HFFc6 (cell line): ENCODE data around the gene AP3D1. TPM values are rescaled to one million over a fixed set of nuclear protein-coding genes. Genes with fewer than 3 reads are reported as not detected.

ENCODE experiments used
- DNase-seq: peaks from one replicate; pipeline ENCODE4 v3.0.0-alpha.2; 2018
- H3K27ac Mint-ChIP-seq: 2 replicates; pipeline ENCODE4 v1.8.0; 2020; ENCODE audit warnings: mild to moderate bottlenecking, mixed read lengths
- H3K27me3 Mint-ChIP-seq: 2 replicates; pipeline ENCODE4 v1.8.0; 2021; ENCODE audit warnings: mild to moderate bottlenecking, moderate library complexity, mixed read lengths; ENCODE audit not compliant: insufficient read depth
- H3K36me3 Mint-ChIP-seq: 2 replicates; pipeline ENCODE4 v1.8.0; 2021; ENCODE audit warnings: low read depth, mixed read lengths
- H3K4me1 Mint-ChIP-seq: 2 replicates; pipeline ENCODE4 v1.8.0; 2020; ENCODE audit warnings: low read depth, mixed read lengths
- H3K4me3 Mint-ChIP-seq: 2 replicates; pipeline ENCODE4 v1.8.0; 2020; ENCODE audit warnings: mild to moderate bottlenecking, moderate library complexity, mixed read lengths
- H3K9me3 Mint-ChIP-seq: 2 replicates; pipeline ENCODE4 v1.8.0; 2020; ENCODE audit warnings: mild to moderate bottlenecking, mixed read lengths
- CTCF ChIP-seq: fragments of 200-600 bp; sonication (generic); IDR thresholded peaks from 2 replicates; pipeline ENCODE4 v1.5.0; 2021; ENCODE audit warnings: antibody characterized with exemption, mild to moderate bottlenecking
- total RNA-seq, 6 experiments: library from RNA; stranded (reverse); fragmentation: NEBNext Ultra II Directional; extraction: Animal tissue kit (Norgen Biotek cat#: 25700); gene quantifications; 2 replicates in 1 of 6; 3 replicates in 5 of 6; pipeline ENCODE4 v1.2.3, GENCODE V29; 2021

Gene AP3D1
- total RNA-seq, 6 experiments from 2014 or later = 139 to 169 (median 151) TPM

GRCh38 chr19:2113439-2114211 lies 37.7 kb downstream of the AP3D1 start:
- Mint-ChIP-seq H3K27ac (no peak overlapping the region), H3K4me3 (no peak overlapping the region), H3K4me1 (no peaks in the 10 kb centered on the region), H3K27me3 (peaks cover 5% of the 10 kb centered on the region; the same call in 1 of the 2 replicates), H3K36me3 (peaks cover 21% of the 10 kb centered on the region), H3K9me3 (no peaks in the 10 kb centered on the region)
- DNase-seq = no peak
- no peak for TF ChIP-seq CTCF

- Mint-ChIP-seq H3K36me3 (peaks cover 27% of the 10 kb centered on the region), H3K4me1 (no peaks in the 10 kb centered on the region), H3K27me3 (peaks cover 5% of the 10 kb centered on the region; the same call in 1 of the 2 replicates), H3K9me3 (no peaks in the 10 kb centered on the region), H3K27ac (no peak overlapping the region; the same call in 1 of the 2 replicates), H3K4me3 (no peak overlapping the region)
- no peak for TF ChIP-seq CTCF
- DNase-seq = no peak
These were observed 38.6 kb downstream of the AP3D1 start for GRCh38 chr19:2112516-2113320.

DNA sequence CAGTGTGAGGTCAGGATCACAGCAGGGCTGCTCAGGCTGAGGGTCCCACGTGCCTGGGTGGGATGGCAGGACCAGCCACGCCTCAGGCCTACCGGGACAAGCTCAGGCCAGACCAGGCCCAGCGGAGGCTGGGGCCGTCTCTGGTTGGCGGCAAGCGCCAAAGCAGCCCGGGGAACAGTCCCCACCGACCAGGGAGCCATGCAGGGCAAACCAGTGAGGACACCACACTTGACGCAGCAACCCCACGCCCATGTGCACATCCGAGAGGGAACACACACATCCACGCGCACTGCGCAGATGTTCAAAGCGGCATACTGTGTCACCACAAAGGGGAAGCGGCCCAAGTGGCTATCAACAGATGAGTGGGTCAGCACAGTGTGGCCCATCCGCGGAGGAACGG lies 39.5 kb downstream of the AP3D1 start:
- Mint-ChIP-seq H3K4me3 (no peak overlapping the region; the same call in 1 of the 2 replicates), H3K27me3 (peaks cover 5% of the 10 kb centered on the region; the same call in 1 of the 2 replicates), H3K9me3 (no peaks in the 10 kb centered on the region), H3K4me1 (no peaks in the 10 kb centered on the region), H3K36me3 (peaks cover 32% of the 10 kb centered on the region), H3K27ac (no peak overlapping the region)
- DNase-seq = no peak
- no peak for TF ChIP-seq CTCF

- TF ChIP-seq CTCF = no peak
- H3K4me1 Mint-ChIP-seq = no peaks in the 10 kb centered on the region
- peaks cover 37% of the 10 kb centered on the region for H3K36me3 Mint-ChIP-seq
- no peak overlapping the region; the same call in 1 of the 2 replicates for H3K4me3 Mint-ChIP-seq
- H3K27me3 Mint-ChIP-seq = peaks cover 3% of the 10 kb centered on the region; the same call in 1 of the 2 replicates
- no peaks in the 10 kb centered on the region for H3K9me3 Mint-ChIP-seq
- H3K27ac Mint-ChIP-seq = no peak overlapping the region
- DNase-seq = no peak
These were observed 39.9 kb downstream of the AP3D1 start for GRCh38 chr19:2111425-2111824.

DNA sequence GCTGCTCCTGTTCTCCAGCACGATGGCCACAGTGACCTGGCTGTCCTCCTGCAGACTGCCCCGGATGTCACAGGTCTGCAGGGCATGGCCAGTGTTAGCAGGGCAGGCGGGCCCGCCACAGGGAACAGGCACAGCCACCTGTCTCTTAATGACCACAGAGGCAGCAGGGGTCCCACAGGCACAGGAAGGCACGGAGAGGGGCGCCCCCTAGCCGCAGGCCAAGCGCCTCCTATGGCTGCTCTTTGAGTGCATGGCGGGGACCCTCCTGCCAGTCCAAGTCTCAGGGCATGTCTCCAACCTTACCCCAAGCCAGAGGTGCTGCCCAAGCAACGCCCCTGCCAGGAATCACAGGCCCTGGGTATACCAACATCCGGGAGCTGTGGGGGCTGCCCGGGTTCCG lies 40.5 kb downstream of the AP3D1 start:
- DNase-seq = no peak
- H3K4me1 Mint-ChIP-seq = no peaks in the 10 kb centered on the region
- no peak overlapping the region for H3K4me3 Mint-ChIP-seq
- no peak for TF ChIP-seq CTCF
- peaks cover 3% of the 10 kb centered on the region; the same call in 1 of the 2 replicates for H3K27me3 Mint-ChIP-seq
- H3K27ac Mint-ChIP-seq = no peak overlapping the region
- H3K9me3 Mint-ChIP-seq = no peaks in the 10 kb centered on the region
- H3K36me3 Mint-ChIP-seq = peaks cover 43% of the 10 kb centered on the region
